Upper lobe of right lung (tissue), 1 donor: ENCODE data around the gene SCAMP4. TPM values are rescaled to one million over a fixed set of nuclear protein-coding genes. Genes with fewer than 3 reads are reported as not detected.

Experiments
- ATAC-seq: fragments of 200-7000 bp; cut with Tn5 transposase; one replicate; pipeline ENCODE4 v1.9.1; 2020; ENCODE audit warnings: mild to moderate bottlenecking, moderate library complexity
- DNase-seq: peaks from one replicate; pipeline ENCODE4 v3.0.0-alpha.2; 2020
- H3K27ac ChIP-seq: fragments of 200-600 bp; one replicate; pipeline ENCODE4 v1.8.0; 2022
- H3K27me3 ChIP-seq: fragments of 200-600 bp; one replicate; pipeline ENCODE4 v1.8.0; 2022; ENCODE audit warnings: mild to moderate bottlenecking
- H3K36me3 ChIP-seq: fragments of 200-600 bp; one replicate; pipeline ENCODE4 v1.8.0; 2022
- H3K4me1 ChIP-seq: fragments of 200-600 bp; one replicate; pipeline ENCODE4 v1.8.0; 2022
- H3K4me3 ChIP-seq: fragments of 200-600 bp; one replicate; pipeline ENCODE4 v1.8.0; 2022; ENCODE audit warnings: mild to moderate bottlenecking
- H3K9me3 ChIP-seq: fragments of 200-600 bp; one replicate; pipeline ENCODE4 v1.8.0; 2022
- intact Hi-C: fragments of 100-400 bp; cut with DNase I; formaldehyde crosslinking; loops from one replicate; pipeline ENCODE4 v1.11.0; 2022
- total RNA-seq: library from RNA; stranded (reverse); fragmentation: NEBNext Ultra II Directional; extraction: Animal tissue kit (Norgen Biotek cat#: 25700); gene quantifications from one replicate; pipeline ENCODE4 v1.2.1, GENCODE V29; 2021
- TF ChIP-seq, protein P1 (sequence below): fragments of 200-600 bp; IDR thresholded peaks from one replicate; pipeline ENCODE4 v1.8.0; 2022; ENCODE audit warnings: antibody characterized with exemption
- donor health status: DM: no; HTN: yes; CAD: no; lungs with severe emphysema.

SCAMP4 gene
- total RNA-seq, 1 donor from 2014 or later = 73.2 TPM

DNA sequence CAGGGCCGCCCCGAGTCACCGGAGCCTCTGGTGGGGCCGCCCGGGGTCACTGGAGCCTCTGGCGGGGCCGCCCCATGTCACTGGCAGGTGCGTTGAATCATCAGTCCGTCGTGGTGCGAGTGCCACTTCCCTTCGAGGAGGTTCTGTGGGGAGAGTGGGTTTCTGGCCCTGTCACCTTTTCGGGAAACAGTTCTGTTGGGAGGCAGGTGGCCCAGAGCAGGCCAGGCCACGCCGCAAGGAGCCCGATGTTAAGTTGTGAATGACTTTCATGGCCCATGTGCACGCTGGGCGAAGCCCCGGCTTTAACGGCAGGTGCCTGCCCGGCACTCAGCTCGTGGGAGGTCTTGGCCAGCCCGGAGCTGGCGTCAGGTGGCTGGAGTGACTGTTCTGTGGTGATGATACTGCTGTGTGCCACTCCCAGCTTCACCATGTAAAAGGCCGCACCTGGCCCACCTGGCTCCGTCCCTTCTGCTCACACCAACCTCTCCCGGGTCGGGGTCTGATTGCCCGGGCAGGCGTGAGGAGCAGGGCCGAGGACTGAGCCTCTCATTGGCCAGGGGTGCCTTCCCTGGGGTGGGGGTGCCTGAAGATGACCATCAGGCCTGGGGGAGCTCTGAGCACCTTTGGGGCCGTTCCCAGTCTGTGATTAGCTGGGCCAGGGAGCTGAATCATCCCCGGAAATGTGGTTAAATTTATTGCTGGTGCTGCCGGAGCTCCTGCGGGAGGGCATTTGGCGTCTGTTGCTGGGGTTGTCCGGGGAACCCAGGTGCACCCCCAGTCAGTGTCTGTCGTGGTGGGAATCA, 65.0 kb downstream of the SCAMP4 start:
- no peak for ATAC-seq
- TF ChIP-seq, protein P1, sequence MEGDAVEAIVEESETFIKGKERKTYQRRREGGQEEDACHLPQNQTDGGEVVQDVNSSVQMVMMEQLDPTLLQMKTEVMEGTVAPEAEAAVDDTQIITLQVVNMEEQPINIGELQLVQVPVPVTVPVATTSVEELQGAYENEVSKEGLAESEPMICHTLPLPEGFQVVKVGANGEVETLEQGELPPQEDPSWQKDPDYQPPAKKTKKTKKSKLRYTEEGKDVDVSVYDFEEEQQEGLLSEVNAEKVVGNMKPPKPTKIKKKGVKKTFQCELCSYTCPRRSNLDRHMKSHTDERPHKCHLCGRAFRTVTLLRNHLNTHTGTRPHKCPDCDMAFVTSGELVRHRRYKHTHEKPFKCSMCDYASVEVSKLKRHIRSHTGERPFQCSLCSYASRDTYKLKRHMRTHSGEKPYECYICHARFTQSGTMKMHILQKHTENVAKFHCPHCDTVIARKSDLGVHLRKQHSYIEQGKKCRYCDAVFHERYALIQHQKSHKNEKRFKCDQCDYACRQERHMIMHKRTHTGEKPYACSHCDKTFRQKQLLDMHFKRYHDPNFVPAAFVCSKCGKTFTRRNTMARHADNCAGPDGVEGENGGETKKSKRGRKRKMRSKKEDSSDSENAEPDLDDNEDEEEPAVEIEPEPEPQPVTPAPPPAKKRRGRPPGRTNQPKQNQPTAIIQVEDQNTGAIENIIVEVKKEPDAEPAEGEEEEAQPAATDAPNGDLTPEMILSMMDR = no peak
- Histone ChIP-seq H3K27me3 (no peaks in the 10 kb centered on the region), H3K27ac (no peak overlapping the region), H3K4me3 (no peak overlapping the region), H3K9me3 (no peaks in the 10 kb centered on the region), H3K36me3 (peaks cover 21% of the 10 kb centered on the region), H3K4me1 (no peaks in the 10 kb centered on the region)
- DNase-seq = no peak
- intact Hi-C loops = no loop called here

DNA sequence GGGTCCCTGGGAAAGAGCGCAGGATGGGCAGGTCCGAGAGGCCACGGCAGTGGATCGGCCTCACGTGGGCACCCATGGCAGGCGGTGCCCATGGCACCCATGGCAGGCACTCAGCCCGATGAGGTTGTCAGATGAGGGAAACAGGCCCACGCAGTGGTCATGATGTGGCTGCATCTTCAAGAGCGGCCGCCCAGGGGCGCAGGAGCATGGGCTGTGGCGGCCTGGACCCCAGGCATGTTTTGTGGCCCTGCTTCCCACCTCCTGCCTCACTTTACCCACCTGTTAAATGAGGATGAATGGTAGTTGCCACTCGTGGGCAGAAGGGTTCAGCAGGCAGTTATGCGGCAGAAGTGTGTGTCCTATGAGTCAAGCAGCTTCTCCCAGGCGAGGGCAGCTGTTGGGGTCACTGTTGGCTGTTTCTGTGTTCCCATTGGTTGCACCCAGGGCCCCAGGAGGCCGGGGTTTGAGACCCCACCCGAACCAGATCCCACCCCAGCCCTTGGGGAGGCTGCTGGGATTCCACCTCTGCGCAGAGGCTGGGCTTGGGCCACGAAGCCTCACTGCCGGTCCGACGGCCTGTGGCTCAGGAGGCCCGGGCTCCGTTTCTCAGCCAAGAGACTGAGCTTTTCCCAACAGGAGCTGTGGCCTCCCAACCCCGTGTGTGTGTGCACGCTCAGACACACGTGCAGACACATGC, 65.8 kb downstream of the SCAMP4 start:
- H3K9me3 ChIP-seq = no peaks in the 10 kb centered on the region
- H3K27me3 ChIP-seq = no peaks in the 10 kb centered on the region
- H3K36me3 ChIP-seq = peaks cover 28% of the 10 kb centered on the region
- H3K27ac ChIP-seq = no peak overlapping the region
- DNase-seq (peak; percentile 52), ATAC-seq (no peak)
- no peak overlapping the region for H3K4me3 ChIP-seq
- intact Hi-C loops = no loop called here
- TF ChIP-seq, protein P1 = no peak
- no peaks in the 10 kb centered on the region for H3K4me1 ChIP-seq

DNA sequence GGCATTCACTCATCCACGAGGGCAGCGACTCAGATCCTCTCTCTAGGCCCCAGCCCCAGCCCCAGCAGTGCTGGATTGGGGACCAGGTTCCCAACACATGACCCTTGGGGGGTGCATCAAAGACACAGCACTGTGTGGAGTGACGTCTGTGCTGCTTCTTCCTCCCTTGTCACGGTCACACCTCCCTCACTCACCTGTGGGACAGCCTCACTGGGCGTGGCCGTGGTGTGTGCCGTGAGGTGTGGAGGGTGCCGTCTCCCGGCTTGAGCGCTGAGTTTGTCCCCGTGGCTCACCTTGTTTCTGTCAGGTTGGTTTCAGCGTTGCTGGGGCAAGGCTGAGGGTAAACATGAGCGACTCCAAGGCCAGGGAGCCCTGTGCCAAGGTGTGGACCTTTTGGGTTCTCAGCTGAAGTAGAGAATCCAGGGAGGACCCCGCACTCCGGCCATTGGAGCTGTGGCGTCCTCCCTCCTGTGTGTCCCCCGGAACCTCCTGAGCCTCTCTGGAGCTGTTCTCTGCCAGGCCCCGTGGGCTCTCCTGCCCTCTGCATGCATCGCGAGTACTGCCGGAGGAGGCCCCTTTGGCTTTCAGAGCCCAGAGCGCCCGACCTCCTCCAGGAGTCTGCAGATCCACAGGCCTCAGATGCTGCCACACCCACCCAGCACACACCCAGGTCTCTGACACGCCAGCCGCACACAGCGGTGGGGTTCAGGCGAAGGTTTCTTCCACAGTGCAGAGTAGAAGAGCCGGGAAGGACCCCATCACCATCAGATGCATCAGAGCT, 69.4 kb downstream of the SCAMP4 start:
- peaks cover 37% of the 10 kb centered on the region for H3K36me3 ChIP-seq
- no peak for DNase-seq
- intact Hi-C loops = no loop called here

DNA sequence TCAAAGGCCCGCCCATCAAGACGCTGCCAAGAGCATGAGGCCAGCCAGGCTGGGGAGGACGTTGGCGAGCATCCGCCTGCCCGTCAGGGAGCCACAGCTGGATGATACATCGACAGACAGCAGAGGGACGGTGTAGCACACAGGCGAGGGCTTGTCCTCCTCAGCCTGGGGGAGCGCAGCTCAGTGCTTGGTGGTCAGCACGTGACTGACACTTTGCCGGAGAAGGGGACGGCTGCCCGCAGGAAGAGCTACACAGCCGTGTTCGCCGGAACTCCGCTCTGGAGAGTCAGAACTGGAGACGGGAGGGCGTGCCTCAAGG, 69.9 kb downstream of the SCAMP4 start:
- Histone ChIP-seq H3K36me3 (peaks cover 37% of the 10 kb centered on the region), H3K27me3 (no peaks in the 10 kb centered on the region), H3K4me1 (no peaks in the 10 kb centered on the region), H3K9me3 (no peaks in the 10 kb centered on the region), H3K27ac (no peak overlapping the region), H3K4me3 (no peak overlapping the region)
- TF ChIP-seq, protein P1 = no peak
- ATAC-seq (no peak), DNase-seq (no peak)
- intact Hi-C loops = no loop called here

More for the DNA sequence above, 69.4 kb downstream of the SCAMP4 start:
- Histone ChIP-seq H3K4me1 (no peaks in the 10 kb centered on the region), H3K4me3 (no peak overlapping the region), H3K9me3 (no peaks in the 10 kb centered on the region), H3K27ac (no peak overlapping the region), H3K27me3 (no peaks in the 10 kb centered on the region)
- TF ChIP-seq, protein P1 = no peak
- no peak for ATAC-seq

Other genes with a start within 250 kb of the SCAMP4 start
- not detected for gene ONECUT3, start 151.9 kb upstream of the SCAMP4 start, total RNA-seq
- 0.64 TPM for gene ATP8B3, start 93.1 kb upstream of the SCAMP4 start, total RNA-seq
- gene REXO1, start 56.9 kb upstream of the SCAMP4 start, total RNA-seq = 37.2 TPM
- 28.0 TPM for gene KLF16, start 41.8 kb upstream of the SCAMP4 start, total RNA-seq
- gene ABHD17A, start 19.9 kb upstream of the SCAMP4 start, total RNA-seq = 76.1 TPM
- gene ADAT3, start within 50 bp of the SCAMP4 start, total RNA-seq = 6.3 TPM
- 60.6 TPM for gene CSNK1G2, start 35.8 kb downstream of the SCAMP4 start, total RNA-seq
- gene BTBD2, start 110.3 kb downstream of the SCAMP4 start, total RNA-seq = 56.5 TPM
- 314 TPM for gene MKNK2, start 145.8 kb downstream of the SCAMP4 start, total RNA-seq
- gene MOB3A, start 190.9 kb downstream of the SCAMP4 start, total RNA-seq = 58.8 TPM
- gene IZUMO4, start 191.5 kb downstream of the SCAMP4 start, total RNA-seq = 6.8 TPM
- 109 TPM for gene AP3D1, start 246.2 kb downstream of the SCAMP4 start, total RNA-seq